GM21526 (cell line): Measurements from ENCODE around the gene SFT2D3.

Experiments used
- ATAC-seq: cut with Tn5 transposase; IDR thresholded peaks from one replicate; pipeline ENCODE4 v1.9.1; 2021; ENCODE audit warnings: moderate library complexity; ENCODE audit not compliant: unreplicated experiment, low FRiP score

SFT2D3 gene, protein sequence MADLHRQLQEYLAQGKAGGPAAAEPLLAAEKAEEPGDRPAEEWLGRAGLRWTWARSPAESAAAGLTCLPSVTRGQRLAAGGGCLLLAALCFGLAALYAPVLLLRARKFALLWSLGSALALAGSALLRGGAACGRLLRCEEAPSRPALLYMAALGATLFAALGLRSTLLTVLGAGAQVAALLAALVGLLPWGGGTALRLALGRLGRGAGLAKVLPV

DNA sequence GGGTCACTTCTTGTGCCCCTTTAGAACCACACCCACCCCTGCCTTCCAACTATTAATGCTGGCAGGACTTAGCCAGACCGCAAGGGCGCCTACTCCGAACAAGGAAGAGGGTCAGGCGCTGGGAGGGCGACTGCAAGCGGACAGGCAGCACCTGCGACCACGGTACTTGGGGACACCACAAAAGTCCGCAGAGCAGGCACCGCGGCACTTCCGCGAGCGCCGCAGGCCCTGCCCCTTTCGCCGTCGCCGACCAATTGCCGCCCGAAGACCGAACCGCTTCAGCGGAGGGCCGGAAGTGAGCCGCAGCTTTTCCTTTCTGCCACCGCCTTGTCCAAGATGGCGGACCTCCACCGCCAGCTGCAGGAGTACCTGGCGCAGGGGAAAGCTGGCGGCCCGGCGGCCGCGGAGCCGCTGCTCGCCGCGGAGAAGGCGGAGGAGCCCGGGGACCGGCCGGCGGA lies at the start of gene SFT2D3:
Gene SFT2D3 (plus strand): TSS at position 305 of the 458 bp plus-strand sequence. CDS start 32 bp downstream, at position 337.
- ATAC-seq = peak; percentile 64

- ATAC-seq = no peak
These were observed 49.2 kb upstream of the SFT2D3 start for GRCh38 chr2:127651971-127652550.

DNA sequence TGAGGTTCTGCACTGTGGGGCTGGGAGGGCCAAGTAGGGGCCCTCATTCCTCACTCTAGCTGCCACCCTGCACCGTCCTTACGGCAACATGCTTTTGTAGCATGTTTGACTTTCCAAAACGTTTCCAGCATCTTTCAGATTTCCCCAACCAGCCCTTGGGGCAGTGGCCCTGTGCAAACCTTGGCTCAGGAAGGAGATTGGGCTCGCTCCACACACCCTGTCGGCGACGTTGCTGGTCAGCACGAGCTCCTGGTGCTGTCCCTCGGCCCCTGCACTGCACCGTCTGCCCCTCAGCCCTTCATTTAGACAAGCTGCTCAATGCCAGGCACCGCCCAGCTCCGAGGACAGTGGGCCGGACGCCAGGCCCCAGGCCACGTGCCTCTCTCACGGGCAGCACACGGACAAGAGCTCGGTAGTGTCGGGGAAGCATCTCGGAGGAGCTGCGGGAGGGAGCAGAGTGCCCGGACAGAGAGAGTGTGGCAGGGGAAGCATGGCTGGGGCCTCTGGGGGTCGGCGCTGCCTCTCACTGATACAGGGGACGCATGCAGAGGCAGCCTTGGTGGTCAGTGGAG lies 48.4 kb upstream of the SFT2D3 start:
- no peak for ATAC-seq

DNA sequence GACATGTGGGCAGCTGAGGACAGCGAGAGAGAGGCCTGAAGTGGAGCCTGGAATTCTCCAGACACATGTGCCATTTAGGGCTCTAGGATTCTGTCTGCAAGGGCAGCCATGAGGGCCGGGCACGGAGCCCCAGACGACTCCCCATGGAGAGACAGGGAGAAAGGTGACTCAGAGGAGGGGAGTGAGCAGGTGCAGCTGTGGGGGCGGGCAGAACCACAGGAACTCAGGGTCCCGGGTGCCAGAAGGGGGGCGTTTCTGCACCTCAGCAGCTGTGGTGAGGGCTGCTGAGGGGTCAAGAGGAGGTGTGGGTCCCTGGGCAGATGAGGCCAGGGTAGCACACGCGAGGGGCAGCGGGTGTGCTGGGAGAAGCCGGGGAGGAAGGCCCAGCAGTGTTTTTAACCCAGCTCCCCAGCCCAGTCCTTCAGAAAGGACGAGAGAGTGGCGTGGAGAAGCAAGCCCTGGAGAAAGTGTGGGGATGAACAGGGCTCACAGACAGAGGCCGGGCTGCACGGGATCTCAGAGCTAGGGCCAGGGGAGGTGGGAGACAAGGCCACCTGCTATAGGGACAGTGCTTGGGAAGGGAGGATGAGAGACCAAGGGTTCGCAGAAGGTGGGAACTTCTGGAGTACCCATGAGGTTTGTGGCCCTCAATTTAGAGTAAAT lies 47.7 kb upstream of the SFT2D3 start:
- no peak for ATAC-seq

GRCh38 chr2:127654084-127654837 lies 47.0 kb upstream of the SFT2D3 start:
- ATAC-seq = no peak

DNA sequence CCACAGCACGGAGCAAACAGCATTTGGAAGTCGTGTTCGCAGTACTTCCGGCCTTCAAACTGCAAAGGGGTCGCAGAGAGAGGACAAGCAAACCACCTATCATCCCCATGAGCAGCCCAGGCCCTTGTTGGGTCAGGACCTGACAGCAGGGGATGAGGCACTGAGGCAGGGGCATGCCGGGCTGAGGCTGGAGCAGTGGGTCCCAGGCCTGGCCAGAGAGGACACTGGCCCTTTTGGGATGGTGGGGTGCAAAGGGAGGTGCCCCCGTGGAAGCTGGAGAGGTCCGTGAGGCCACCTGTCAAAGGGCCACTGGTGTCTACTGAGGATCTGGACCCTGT lies 46.5 kb upstream of the SFT2D3 start:
- ATAC-seq = no peak

DNA sequence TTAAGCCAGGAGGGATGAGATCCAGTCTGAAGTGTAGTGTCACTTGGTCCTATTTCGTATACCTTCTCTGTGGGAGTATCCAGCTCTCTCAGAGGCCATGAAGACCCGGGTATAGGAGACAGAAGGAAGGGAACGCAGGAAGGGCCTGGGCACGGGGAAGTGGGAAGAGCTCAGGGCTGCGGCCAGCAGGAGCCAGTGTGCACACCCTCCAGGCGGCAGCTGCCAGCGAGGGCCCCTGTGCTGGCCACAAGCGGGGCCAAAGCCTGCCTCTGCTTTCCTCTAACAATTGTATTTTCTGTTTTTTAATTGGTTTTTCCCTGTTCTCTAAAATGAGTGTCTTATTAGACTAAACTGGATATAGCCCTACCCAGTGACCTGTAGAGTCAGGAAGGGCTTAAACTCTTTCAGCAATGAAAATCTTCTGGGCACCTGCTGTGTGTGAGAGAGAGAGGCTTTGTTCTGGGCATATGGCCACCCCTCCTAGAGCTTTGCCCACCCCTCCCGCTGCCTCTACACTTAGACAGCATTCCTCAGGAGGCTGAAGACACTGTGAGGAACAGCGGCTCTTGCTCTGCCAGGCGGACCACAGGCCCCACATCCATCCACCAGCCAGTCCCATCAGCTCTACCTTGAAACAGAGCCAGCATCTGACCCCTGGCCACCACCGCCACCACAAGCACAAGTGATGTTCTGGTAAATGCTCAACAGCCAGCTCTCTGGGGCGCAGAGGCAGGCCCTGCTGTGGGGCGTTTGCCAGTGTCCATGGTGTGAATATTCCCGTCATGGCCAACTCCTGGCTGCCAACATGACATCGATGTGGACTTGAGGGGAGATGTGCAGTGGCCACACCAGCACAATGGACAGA lies 45.9 kb upstream of the SFT2D3 start:
- ATAC-seq = no peak

DNA sequence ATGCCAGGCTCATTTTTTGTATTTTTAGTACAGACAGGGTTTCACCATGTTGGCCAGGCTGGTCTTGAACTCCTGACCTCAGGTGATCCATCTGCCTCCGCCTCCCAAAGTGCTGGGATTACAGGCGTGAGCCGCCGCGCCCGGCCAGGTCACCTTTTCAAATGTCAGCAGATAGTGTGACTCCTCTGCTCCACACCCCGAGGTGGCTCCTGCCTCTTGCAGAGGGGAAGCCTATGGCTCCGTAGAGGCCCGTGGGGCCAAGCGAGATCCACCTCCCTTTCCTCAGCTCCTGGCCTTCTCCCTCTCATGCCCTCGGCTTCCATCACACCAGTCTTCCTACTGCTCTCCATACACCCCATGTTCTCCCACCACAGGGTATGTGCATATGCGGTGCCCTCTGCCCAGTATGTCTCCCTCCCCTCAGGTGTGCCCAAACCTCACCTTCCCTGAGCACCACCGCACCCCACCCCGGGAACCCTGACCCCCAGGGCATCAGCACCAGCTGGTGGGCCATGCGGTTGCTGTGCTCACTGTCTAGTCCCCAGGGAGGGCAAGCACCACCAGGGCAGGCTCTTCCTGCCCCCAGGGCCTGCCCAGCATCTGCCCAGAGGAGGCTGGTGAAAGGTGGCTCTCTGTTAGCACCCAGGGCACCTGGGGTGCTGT lies 44.6 kb upstream of the SFT2D3 start:
- ATAC-seq = no peak

DNA sequence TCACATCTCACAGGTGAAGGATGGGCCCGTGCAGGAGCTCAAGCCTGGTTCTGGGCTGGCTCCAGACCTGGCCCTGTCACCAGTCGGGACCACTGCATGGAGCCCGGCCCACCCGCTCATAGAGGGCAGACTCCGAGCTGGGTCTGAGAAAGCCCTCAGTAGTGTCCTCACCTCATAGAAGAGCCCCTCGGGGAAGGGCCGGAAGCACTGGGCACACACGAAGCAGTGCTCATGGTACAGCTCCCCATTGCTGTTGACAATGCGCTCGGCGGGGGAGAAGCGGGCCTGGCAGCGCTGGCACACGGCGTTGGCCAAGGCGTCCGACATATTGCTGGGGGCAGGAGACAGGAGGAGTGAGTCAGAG lies 44.1 kb upstream of the SFT2D3 start:
- no peak for ATAC-seq

- ATAC-seq = no peak
These were observed 43.2 kb upstream of the SFT2D3 start for GRCh38 chr2:127658146-127658545.

- ATAC-seq = no peak
These were observed 42.5 kb upstream of the SFT2D3 start for GRCh38 chr2:127658641-127659407.

- ATAC-seq = no peak
These were observed 41.6 kb upstream of the SFT2D3 start for GRCh38 chr2:127659408-127660290.

- ATAC-seq = no peak
These were observed 41.1 kb upstream of the SFT2D3 start for GRCh38 chr2:127660291-127660578.

- no peak for ATAC-seq
These were observed 40.1 kb upstream of the SFT2D3 start for GRCh38 chr2:127661072-127661649.

DNA sequence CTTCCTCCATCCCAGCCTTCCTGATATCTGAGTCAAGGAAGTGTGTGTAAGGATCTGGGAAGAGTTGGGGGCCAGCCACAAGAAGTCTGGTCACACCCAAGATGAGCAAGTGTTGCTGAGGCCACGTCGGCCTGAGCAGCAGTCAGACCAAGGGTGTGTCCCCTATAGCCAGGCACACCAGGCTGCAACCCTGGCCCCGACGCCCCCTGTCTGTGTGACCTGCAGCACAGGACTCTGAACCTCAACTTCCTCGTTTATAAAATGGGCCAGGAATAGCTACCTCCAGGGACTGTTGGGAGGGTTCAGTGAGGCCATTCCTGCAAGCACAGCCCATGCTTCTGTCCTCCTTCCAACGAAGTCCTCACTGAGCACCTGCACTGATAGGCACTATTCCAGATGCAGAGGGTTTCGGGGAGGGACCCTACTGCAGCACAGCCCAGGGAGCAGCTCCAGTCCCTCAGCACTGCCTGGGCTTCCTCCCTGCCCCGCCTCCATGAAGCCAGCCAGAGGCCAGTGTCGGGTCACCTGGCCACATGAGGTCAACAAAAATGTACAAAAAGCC lies 39.3 kb upstream of the SFT2D3 start:
- no peak for ATAC-seq

- no peak for ATAC-seq
These were observed 38.2 kb upstream of the SFT2D3 start for GRCh38 chr2:127662937-127663565.

DNA sequence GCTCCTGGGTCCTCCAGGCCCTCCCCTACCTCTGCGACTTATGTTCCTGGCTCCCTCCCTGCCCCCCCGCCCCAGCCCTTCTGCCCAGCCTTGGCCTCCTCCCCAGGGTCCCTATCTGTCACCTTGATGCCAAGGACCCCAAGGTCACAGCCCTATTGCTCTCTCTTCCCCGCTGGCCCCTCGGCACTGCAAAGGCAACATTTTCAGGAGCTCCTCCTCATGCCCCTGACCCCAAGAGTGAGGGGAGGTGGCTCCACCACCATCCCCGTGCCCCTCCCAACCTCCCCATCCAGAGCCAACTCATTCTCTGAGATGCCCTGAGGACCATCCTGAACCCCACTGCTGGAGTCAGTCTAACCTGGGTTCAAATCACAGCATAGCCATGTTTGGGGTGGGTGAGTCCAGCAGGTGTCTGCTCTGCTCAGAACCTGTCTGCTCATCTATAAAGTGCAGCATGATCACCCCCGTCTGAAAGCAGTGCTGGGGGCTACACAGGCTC lies 37.7 kb upstream of the SFT2D3 start:
- no peak for ATAC-seq
